HT1080 (cell line): Measurements from ENCODE around the gene PBRM1. TPM values are rescaled to one million over a fixed set of nuclear protein-coding genes. Genes with fewer than 3 reads are reported as not detected.

Experiments
- DNase-seq: peaks from one replicate; pipeline ENCODE4 v3.0.0-alpha.2; 2015; ENCODE audit warnings: low read depth
- total RNA-seq: library from RNA; depleted of rRNA; stranded (reverse); fragments of >200 nt; shearing (Covaris generic); gene quantifications from 2 replicates; pipeline ENCODE4 v1.2.3, GENCODE V29; 2014

The PBRM1 gene
- total RNA-seq, 1 experiment from 2014 or later: 40.8 TPM

- no peak for DNase-seq
Measured at GRCh38 chr3:52525680-52526561, 159.8 kb downstream of the PBRM1 start.

- no peak for DNase-seq
Measured at GRCh38 chr3:52524752-52525679, 160.7 kb downstream of the PBRM1 start.

- DNase-seq: no peak
Measured at GRCh38 chr3:52524258-52524751, 161.4 kb downstream of the PBRM1 start.

GRCh38 chr3:52523386-52524257 lies 162.1 kb downstream of the PBRM1 start:
- DNase-seq: no peak

GRCh38 chr3:52522651-52523251 lies 163.0 kb downstream of the PBRM1 start:
- DNase-seq: no peak

DNA sequence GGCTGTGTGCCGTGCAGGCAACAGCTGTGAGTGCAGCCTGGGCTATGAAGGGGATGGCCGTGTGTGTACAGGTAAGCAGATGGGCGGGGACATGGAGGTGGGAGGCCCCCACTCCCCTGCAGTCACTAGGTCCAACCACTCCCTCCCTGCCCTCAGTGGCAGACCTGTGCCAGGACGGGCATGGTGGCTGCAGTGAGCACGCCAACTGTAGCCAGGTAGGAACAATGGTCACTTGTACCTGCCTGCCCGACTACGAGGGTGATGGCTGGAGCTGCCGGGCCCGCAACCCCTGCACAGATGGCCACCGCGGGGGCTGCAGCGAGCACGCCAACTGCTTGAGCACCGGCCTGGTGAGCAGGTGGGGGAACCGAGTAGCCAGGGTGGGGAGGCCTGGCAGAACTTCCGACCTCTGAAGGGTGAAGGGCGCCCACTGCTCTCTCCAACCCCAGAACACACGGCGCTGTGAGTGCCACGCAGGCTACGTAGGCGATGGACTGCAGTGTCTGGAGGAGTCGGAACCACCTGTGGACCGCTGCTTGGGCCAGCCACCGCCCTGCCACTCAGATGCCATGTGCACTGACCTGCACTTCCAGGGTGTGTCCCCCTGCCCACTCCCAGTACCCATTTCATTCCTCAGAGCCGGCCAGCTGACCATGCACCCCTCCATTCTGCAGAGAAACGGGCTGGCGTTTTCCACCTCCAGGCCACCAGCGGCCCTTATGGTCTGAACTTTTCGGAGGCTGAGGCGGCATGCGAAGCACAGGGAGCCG lies 163.6 kb downstream of the PBRM1 start:
- no peak for DNase-seq

DNA sequence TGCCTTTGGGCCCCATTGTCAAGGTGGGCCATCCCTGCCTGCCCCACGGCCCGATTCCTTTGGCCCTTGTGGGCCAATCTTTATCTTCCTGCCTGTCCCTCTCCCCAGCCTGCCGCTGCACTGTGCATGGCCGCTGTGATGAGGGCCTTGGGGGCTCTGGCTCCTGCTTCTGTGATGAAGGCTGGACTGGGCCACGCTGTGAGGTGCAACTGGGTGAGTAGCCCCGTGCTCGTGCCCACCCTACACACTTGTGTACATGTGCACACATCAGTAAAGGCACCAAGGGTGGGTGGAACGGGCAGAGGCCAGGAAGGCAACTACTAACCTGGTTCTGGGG lies 164.3 kb downstream of the PBRM1 start:
- no peak for DNase-seq

- DNase-seq: no peak
Measured at GRCh38 chr3:52520716-52521487, 164.8 kb downstream of the PBRM1 start.

GRCh38 chr3:52520141-52520667 lies 165.5 kb downstream of the PBRM1 start:
- DNase-seq: no peak

DNA sequence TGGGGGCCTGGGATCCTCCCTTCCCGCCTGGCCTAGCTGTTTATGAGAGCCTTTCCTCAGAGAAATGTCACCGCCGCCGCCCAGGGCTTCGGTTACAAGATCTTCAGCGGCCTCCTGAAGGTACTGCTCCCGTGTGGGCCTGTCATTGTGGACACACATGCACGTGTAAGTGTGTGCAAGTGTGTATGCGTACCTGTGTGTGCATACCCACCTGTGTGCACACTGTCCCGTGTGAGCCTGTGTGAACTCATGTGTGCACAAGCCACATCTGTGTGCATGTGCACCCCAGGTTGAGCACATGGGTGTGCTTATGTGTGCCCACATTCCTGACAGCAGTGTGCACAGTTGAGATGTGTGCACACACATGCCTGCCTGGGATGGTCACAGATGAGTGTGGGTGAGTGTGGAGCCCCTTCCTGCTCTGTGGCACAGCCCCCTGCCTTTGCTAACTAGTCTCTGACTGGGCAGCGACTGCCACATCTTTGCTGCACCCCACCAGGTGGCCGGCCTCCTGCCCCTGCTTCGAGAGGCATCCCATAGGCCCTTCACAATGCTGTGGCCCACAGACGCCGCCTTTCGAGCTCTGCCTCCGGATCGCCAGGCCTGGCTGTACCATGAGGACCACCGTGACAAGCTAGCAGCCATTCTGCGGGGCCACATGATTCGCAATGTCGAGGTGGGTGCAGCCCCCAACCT lies 166.1 kb downstream of the PBRM1 start:
- no peak for DNase-seq

GRCh38 chr3:52518723-52519444 lies 166.8 kb downstream of the PBRM1 start:
- DNase-seq: no peak

GRCh38 chr3:52517796-52518722 lies 167.7 kb downstream of the PBRM1 start:
- DNase-seq: no peak

- DNase-seq: no peak
Measured at GRCh38 chr3:52516509-52517195, 169.1 kb downstream of the PBRM1 start.

DNA sequence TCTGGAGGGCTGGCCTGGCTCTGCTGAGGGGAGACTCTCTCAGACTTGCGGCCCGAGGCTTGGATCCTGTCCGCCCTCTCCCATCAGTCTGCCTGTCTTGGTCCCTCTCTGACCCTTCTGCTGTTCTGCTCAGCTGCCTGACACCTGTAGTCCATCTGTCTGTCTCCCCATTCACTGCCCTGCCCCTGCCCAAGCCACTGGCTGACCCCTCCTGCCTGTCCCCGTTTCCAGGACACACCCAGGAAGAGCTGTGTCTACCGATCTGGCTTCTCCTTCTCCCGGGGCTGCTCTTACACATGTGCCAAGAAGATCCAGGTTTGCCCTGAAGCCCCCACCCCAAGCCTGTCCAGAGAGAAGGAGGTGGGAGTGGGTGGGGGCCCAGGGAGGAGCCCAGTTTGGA lies 170.5 kb downstream of the PBRM1 start:
- DNase-seq: no peak

DNA sequence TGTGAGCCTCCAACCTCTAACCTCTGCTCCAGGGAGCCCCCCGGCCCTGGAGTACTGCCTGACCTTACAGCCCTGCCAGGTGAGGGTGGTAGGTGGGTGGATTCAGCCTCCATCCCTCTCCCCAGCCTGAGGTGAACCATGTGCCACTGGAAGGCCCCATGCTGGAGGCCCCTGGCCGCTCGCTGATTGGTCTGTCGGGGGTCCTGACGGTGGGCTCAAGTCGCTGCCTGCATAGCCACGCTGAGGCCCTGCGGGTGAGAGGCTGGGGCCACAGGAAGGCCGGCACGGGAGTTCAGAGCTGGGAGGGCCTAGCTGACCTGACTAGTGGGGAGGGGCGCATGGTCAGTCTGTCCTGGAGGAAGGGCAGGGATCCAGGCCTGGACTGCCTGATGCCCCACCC lies 171.1 kb downstream of the PBRM1 start:
- DNase-seq: no peak

DNA sequence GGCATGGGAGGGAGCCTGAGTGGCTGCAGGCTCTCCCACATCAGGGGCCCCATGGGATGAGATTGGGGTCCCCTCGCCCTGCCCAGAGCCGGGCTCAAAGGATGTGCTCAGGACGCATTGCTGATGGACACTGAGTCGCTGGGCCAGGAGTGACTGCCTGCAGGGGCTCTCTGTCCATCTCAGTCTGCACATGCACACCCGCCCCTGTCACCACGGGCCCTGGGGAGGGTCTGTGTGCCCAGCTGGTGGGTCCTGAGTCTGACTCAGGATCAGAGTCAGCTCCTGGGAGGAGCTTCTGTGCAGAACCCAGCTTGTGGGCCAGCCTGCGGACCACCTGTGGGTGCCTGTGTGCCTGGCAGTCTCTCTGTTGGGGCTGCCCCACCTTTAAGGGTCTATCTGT lies 172.4 kb downstream of the PBRM1 start:
- no peak for DNase-seq
